ENCODE measurements around the gene INTS6L. TPM values are rescaled to one million over a fixed set of nuclear protein-coding genes. Genes with fewer than 3 reads are reported as not detected.
A peak's percentile ranks its signal among the peaks of the same experiment; 100 is the strongest.

INTS6L gene
- total and polyA plus RNA-seq, 8 donors = 1.0 to 9.9 (median 2.0) TPM

DNA sequence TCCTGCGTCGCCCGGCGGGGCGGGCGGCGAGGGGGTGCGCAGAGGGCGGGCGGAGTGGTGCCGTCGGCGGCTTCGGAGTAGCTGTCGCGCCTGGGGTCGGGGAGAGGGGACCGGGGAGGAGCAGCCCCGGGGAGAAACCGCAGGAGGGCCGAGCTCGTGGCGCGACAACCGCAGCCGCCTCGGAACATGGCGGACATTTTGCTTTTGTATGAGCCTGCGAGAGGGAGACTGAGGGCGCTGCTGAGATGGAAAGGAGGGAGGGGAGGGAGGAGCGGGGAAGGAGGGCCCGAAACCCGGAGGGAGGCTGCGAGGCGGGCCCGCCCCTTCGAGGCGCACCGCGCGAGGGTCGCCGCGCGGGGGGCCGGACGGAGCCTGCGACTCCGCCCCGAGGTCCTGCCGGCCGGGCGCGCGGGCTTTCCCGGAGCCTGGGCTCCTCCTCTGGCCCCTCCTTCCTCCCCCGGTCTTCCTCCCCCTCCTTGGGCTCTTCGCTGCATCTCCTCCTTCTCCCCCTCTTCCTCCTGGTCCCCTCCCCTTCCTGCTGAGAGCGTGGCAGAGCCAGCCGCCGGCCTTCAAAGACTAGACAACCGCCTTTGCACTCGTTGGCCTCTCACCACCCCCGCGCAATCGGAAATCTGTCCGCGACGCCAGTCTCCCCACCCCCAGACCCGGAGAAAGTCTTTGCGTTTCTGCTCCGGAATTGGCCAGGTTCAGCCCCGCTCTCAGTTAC lies 1.1 kb downstream of the INTS6L start:
- WGBS, 2 donors = 0 to 34% methylated on average over 36 to 72 of the region's 73 CpGs
- H3K4me1 ChIP-seq = no peaks in the 10 kb centered on the region
- peak; percentile 75 to 88 (median 82) for DNase-seq
- peak overlapping the region; percentile 13 to 59 (median 48) for H3K4me3 ChIP-seq
- no peaks in the 10 kb centered on the region for H3K36me3 ChIP-seq
- TF ChIP-seq, protein P1, sequence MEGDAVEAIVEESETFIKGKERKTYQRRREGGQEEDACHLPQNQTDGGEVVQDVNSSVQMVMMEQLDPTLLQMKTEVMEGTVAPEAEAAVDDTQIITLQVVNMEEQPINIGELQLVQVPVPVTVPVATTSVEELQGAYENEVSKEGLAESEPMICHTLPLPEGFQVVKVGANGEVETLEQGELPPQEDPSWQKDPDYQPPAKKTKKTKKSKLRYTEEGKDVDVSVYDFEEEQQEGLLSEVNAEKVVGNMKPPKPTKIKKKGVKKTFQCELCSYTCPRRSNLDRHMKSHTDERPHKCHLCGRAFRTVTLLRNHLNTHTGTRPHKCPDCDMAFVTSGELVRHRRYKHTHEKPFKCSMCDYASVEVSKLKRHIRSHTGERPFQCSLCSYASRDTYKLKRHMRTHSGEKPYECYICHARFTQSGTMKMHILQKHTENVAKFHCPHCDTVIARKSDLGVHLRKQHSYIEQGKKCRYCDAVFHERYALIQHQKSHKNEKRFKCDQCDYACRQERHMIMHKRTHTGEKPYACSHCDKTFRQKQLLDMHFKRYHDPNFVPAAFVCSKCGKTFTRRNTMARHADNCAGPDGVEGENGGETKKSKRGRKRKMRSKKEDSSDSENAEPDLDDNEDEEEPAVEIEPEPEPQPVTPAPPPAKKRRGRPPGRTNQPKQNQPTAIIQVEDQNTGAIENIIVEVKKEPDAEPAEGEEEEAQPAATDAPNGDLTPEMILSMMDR (IDR thresholded peaks at IDR 0.05) = no peak
- H3K9me3 ChIP-seq = no peaks in the 10 kb centered on the region
- no peak for FAIRE-seq
- intact Hi-C loops (cut with DNase I) = no loop called here
- H3K27ac ChIP-seq = peak overlapping the region; percentile 61 to 92 (median 84)
- ATAC-seq = peak; percentile 85 to 91 (median 88)
- no peaks in the 10 kb centered on the region for H3K27me3 ChIP-seq

DNA sequence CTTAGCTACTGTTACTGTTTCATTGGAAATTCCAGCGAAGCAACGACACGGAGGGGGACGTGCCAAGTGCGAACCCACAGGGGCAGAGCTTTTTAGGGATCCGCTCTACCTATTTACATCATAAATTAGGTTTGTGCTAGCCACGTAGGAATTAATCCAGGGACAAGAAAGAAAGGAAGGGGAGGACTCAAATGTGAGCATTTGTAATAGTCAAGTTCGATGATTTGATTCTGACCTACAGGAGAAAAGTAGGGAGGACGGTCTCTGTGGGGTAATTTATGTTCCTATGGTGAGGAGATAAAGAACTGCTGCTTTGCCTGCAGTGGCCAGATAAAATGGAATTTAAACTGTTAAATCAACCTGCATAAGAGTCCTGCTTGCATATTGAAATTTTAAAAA lies 1.7 kb downstream of the INTS6L start:
- H3K36me3 ChIP-seq = no peaks in the 10 kb centered on the region
- FAIRE-seq = no peak
- 0 to 28% methylated on average over 9 of the region's 9 CpGs for WGBS, 2 donors
- peak overlapping the region in 3 of 4 donors; percentile 9 to 59 (median 31) for H3K4me3 ChIP-seq
- no peak for DNase-seq
- TF ChIP-seq, protein P1 (IDR thresholded peaks at IDR 0.05) = no peak
- no peaks in the 10 kb centered on the region for H3K9me3 ChIP-seq
- no peak for ATAC-seq
- no peaks in the 10 kb centered on the region for H3K4me1 ChIP-seq
- H3K27ac ChIP-seq = peak overlapping the region in 3 of 4 donors; percentile 46 to 75 (median 74)
- H3K27me3 ChIP-seq = no peaks in the 10 kb centered on the region
- intact Hi-C loops (cut with DNase I) = no loop called here

DNA sequence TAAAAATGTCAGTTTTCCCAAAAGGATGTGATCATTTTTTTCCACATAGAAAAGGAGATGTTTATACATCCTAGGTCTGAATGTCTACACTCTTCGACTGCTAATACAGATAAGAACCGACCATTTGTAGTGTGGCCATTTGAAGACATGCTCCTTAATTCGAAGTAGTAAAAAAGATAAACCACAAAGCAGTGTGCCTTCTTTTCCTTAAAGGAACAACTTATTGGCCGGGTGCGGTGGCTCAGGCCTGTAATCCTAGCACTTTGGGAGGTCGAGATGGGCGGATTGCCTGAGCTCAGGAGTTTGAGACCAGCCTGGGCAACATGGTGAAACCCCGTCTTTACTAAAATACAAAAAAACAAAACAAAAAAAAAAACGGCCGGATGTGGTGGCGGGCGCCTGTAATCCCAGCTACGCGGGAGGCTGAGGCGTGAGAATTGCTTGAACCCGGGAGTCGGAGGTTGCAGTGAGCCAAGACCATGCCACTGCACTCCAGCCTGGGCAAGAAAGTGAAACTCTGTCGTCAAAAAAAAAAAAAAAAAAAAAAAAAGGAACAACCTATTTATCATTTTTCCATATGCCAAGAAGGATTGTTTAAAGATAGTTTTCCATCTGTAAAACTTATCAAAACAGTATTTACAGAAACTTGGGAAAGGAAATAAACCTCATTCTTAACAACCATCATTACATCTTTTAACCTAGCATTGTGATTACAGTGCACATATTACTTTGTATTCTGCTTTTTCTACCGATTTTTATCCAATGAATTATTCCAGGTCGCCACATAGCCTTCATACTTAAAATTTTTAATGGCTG lies 2.6 kb downstream of the INTS6L start:
- H3K4me3 ChIP-seq = peak overlapping the region in 1 of 4 donors; percentile 59
- DNase-seq (no peak), ATAC-seq (no peak), FAIRE-seq (peak; percentile 81)
- intact Hi-C loops (cut with DNase I) = no loop called here
- WGBS, 2 donors = 73 to 81% methylated on average over 20 of the region's 20 CpGs
- H3K27ac ChIP-seq = no peak overlapping the region
- no peaks in the 10 kb centered on the region for H3K4me1 ChIP-seq
- no peaks in the 10 kb centered on the region for H3K27me3 ChIP-seq
- no peaks in the 10 kb centered on the region for H3K36me3 ChIP-seq
- no peaks in the 10 kb centered on the region for H3K9me3 ChIP-seq
- TF ChIP-seq, protein P1 (IDR thresholded peaks at IDR 0.05) = no peak

DNA sequence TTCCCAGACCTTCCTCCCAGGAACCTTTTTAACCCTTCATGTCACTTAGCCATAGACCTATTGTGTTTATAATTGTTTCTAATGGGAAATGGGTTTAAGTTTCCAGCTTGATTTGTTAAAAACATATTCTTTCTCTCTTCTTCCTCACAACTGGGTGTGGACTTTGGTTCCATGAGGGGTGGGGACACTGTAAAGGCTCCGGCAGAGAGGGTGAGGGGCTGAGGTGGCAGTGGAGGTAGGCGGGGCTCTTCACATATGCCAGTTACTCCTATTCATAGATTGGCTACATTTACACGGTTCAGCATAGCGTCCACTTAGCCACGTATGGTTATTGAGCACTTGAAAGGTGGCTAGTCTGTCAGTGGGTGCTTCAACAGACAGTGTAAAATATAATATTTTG lies 7.8 kb downstream of the INTS6L start:
- DNase-seq (no peak), ATAC-seq (no peak), FAIRE-seq (no peak)
- H3K4me3 ChIP-seq = no peak overlapping the region
- WGBS, 2 donors = 53 to 83% methylated on average over 5 of the region's 5 CpGs
- no peaks in the 10 kb centered on the region for H3K36me3 ChIP-seq
- intact Hi-C loops (cut with DNase I) = no loop called here
- no peak overlapping the region for H3K27ac ChIP-seq
- no peaks in the 10 kb centered on the region for H3K27me3 ChIP-seq
- H3K9me3 ChIP-seq = no peaks in the 10 kb centered on the region
- TF ChIP-seq, protein P1 (IDR thresholded peaks at IDR 0.05) = no peak
- no peaks in the 10 kb centered on the region for H3K4me1 ChIP-seq

All from pancreas (tissue), 10 donors.